Panc1 (cell line): Measurements from ENCODE around the gene CCDC127.

ENCODE experiments used
- POLR2AphosphoS5 ChIP-seq: IDR thresholded peaks from 2 replicates; pipeline ENCODE4 v1.6.1; 2012; ENCODE audit warnings: mild to moderate bottlenecking, low read depth, low read length, moderate library complexity
- SIN3A ChIP-seq: IDR thresholded peaks from 2 replicates; pipeline ENCODE4 v1.6.1; 2012; ENCODE audit warnings: low read depth, mild to moderate bottlenecking, low read length, moderate library complexity, borderline replicate concordance; ENCODE audit not compliant: insufficient read depth
- TF ChIP-seq, protein P1 (sequence below): fragments of 450-650 bp; IDR thresholded peaks from 2 replicates; pipeline ENCODE4 v1.5.1; 2017; ENCODE audit warnings: mild to moderate bottlenecking
- TF ChIP-seq, protein P2 (sequence below), 2 experiments: IDR thresholded peaks; 2 replicates each; pipeline ENCODE4 v1.6.1; 2011 to 2012; ENCODE audit warnings: low read depth in 2 of 2, control low read depth in 1 of 2, low read length in 1 of 2, mild to moderate bottlenecking in 1 of 2, moderate library complexity in 1 of 2; ENCODE audit not compliant: insufficient read depth in 1 of 2

DNA sequence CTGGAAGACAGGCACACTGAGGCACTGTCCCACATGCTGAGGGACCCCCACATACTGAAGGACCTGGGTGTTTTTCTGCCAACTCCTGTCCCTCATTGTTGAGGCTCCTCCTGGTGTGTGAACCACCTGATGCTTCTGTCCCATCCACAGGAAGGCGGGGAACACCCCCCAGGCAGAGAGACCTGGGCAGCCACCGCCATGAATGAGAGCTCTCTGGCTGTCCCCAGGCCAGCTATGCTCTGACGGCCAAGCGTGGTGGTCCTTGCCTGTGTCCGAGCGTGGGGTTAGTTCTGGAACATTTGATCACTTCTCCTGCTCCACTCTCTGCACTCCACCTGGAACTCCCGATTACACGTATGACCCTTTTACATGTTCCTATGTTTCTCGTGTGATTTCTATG lies 38.6 kb downstream of the CCDC127 start:
- TF ChIP-seq, protein P1, sequence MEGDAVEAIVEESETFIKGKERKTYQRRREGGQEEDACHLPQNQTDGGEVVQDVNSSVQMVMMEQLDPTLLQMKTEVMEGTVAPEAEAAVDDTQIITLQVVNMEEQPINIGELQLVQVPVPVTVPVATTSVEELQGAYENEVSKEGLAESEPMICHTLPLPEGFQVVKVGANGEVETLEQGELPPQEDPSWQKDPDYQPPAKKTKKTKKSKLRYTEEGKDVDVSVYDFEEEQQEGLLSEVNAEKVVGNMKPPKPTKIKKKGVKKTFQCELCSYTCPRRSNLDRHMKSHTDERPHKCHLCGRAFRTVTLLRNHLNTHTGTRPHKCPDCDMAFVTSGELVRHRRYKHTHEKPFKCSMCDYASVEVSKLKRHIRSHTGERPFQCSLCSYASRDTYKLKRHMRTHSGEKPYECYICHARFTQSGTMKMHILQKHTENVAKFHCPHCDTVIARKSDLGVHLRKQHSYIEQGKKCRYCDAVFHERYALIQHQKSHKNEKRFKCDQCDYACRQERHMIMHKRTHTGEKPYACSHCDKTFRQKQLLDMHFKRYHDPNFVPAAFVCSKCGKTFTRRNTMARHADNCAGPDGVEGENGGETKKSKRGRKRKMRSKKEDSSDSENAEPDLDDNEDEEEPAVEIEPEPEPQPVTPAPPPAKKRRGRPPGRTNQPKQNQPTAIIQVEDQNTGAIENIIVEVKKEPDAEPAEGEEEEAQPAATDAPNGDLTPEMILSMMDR, result no peak
- TF ChIP-seq SIN3A, result no peak
- no peak for TF ChIP-seq POLR2AphosphoS5
- TF ChIP-seq, protein P2, sequence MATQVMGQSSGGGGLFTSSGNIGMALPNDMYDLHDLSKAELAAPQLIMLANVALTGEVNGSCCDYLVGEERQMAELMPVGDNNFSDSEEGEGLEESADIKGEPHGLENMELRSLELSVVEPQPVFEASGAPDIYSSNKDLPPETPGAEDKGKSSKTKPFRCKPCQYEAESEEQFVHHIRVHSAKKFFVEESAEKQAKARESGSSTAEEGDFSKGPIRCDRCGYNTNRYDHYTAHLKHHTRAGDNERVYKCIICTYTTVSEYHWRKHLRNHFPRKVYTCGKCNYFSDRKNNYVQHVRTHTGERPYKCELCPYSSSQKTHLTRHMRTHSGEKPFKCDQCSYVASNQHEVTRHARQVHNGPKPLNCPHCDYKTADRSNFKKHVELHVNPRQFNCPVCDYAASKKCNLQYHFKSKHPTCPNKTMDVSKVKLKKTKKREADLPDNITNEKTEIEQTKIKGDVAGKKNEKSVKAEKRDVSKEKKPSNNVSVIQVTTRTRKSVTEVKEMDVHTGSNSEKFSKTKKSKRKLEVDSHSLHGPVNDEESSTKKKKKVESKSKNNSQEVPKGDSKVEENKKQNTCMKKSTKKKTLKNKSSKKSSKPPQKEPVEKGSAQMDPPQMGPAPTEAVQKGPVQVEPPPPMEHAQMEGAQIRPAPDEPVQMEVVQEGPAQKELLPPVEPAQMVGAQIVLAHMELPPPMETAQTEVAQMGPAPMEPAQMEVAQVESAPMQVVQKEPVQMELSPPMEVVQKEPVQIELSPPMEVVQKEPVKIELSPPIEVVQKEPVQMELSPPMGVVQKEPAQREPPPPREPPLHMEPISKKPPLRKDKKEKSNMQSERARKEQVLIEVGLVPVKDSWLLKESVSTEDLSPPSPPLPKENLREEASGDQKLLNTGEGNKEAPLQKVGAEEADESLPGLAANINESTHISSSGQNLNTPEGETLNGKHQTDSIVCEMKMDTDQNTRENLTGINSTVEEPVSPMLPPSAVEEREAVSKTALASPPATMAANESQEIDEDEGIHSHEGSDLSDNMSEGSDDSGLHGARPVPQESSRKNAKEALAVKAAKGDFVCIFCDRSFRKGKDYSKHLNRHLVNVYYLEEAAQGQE (IDR thresholded peaks at IDR 0.05; ENCODE audit: insufficient read depth in 1 of 2, low read depth in 2 of 2, low read length in 1 of 2), result no peak
